Kidney epithelial cell (primary cell): Measurements from ENCODE around the gene NAAA. TPM values are rescaled to one million over a fixed set of nuclear protein-coding genes. Genes with fewer than 3 reads are reported as not detected.
"Not testable (repeated sequence)": the region's sequence is repeated elsewhere in the genome, so short reads cannot be mapped to it uniquely, and the experiment has no call there.

Experiments
- DNase-seq: peaks from one replicate; pipeline ENCODE4 v3.0.0-alpha.2; 2010; ENCODE audit warnings: low read depth
- H3K27me3 ChIP-seq: 2 replicates; pipeline ENCODE4 v1.6.0; 2011; ENCODE audit warnings: low read length; ENCODE audit not compliant: control insufficient read depth, insufficient read depth
- H3K36me3 ChIP-seq: 2 replicates; pipeline ENCODE4 v1.5.1; 2011; ENCODE audit warnings: low read length; ENCODE audit not compliant: control insufficient read depth, insufficient read depth
- H3K4me3 ChIP-seq: 2 replicates; pipeline ENCODE4 v1.5.1; 2011; ENCODE audit warnings: low read depth, mild to moderate bottlenecking, control low read depth, low read length
- total RNA-seq: library from RNA; depleted of rRNA; stranded (reverse); fragments of >200 nt; gene quantifications from 2 replicates; pipeline ENCODE4 v1.2.3, GENCODE V29; 2015
- TF ChIP-seq, protein P1 (sequence below): IDR thresholded peaks from 2 replicates; pipeline ENCODE4 v1.5.1; 2011; ENCODE audit warnings: mild to moderate bottlenecking, moderate library complexity, low read length, control low read depth, inconsistent platforms; ENCODE audit not compliant: insufficient read depth, poor library complexity, severe bottlenecking

The NAAA gene
- total RNA-seq, 1 donor from 2014 or later, result 13.2 TPM

DNA sequence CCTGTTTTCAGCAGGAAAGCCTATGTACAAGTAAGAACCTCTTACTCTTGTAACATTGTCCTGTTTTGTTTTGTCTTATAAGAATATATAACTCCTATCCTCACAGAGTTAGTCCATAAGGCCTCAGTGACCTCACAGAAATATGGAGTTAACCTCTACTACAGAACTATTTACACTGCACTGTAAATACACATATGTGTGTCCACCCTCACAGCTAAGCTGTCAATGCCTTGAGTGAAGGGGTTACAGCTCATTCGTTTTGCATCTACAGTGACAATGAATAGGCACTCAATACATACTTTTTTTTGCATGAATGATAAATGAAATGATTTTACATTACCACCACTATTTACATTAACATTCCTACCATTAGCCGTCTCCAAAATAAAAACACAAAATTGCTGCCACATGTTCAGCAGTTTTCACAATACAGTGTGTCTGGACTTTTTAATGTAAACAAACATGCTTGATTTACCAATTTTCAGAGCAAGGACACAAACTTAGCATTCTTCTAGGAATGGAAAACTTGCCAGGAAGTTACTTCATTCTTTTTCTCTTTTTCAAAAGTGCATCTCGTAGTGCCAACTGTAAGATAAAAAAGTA lies 9.5 kb upstream of the NAAA start:
- no peak overlapping the region for H3K4me3 ChIP-seq
- TF ChIP-seq, protein P1, sequence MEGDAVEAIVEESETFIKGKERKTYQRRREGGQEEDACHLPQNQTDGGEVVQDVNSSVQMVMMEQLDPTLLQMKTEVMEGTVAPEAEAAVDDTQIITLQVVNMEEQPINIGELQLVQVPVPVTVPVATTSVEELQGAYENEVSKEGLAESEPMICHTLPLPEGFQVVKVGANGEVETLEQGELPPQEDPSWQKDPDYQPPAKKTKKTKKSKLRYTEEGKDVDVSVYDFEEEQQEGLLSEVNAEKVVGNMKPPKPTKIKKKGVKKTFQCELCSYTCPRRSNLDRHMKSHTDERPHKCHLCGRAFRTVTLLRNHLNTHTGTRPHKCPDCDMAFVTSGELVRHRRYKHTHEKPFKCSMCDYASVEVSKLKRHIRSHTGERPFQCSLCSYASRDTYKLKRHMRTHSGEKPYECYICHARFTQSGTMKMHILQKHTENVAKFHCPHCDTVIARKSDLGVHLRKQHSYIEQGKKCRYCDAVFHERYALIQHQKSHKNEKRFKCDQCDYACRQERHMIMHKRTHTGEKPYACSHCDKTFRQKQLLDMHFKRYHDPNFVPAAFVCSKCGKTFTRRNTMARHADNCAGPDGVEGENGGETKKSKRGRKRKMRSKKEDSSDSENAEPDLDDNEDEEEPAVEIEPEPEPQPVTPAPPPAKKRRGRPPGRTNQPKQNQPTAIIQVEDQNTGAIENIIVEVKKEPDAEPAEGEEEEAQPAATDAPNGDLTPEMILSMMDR, result no peak
- DNase-seq, result no peak
- H3K27me3 ChIP-seq, result no peaks in the 10 kb centered on the region
- no peaks in the 10 kb centered on the region for H3K36me3 ChIP-seq

DNA sequence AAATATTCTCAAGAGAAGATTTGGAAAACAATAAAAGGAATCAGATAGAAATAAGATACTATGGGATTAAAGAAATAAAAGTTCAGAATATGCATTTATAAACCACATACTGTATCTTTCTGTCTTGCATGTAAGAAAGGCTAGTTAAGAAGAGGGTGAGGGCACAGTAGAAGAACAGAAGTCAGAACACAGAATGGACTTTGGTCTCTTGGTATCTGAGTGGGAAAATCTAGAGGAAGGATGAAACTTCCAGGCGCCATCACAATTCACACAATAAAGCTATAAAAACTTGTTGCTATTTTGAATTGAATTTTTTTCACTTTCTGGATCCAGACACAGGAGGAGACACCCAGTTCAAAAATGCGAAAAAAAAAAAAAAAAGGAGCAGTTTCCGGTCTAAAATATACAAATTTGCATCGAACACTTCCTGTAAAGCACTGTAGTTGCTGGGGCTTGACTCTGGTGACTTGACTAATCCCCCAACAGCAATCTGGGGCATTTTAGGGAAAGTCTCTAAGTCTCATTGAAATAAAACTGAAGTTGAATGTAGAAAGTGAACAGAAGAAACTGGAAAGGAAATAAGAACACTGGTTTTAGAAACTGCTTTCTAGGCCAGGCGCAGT lies 8.1 kb upstream of the NAAA start:
- Histone ChIP-seq H3K4me3 (no peak overlapping the region), H3K27me3 (no peaks in the 10 kb centered on the region), H3K36me3 (no peaks in the 10 kb centered on the region)
- DNase-seq, result no peak
- TF ChIP-seq, protein P1, result no peak

DNA sequence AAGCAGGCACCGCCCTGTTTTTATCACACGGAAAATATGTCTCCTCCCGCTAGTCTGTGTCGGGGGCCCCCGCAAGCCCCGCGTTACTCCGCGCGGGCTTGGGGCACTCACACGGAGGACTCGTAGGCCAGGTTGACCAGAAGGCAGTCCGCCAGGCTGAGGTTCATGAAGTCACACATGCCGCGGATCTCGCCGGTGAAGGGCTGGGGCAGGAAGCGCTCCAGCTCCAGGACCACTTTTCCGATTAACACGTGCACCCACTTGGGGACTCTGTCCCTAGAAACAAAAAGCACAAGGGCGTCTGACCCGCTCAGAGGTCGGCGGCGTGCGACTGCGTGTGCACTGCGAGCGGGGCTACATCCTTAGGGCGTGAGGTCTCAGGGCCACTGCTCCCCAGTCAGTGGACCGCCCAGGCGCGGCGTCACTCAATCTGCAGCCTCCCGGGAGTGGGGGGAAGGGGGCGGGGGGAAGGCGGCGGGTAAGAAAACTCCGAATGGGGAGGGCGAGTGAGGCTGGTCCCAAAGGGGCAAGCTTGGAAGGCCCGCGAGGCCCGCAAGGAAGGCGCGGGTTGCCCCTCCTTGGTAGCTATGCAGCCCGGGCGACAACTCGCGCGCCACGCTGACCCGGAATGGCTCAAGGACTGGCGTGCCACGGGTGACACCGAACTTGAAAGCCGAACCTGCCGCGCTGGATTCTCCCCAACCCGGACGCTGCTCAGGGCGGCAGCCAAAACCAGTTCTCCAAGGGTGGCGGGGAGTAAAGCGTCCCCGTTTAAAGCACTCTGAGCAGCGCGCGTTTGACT lies 722 bp downstream of the NAAA start:
- TF ChIP-seq, protein P1, result no peak

DNA sequence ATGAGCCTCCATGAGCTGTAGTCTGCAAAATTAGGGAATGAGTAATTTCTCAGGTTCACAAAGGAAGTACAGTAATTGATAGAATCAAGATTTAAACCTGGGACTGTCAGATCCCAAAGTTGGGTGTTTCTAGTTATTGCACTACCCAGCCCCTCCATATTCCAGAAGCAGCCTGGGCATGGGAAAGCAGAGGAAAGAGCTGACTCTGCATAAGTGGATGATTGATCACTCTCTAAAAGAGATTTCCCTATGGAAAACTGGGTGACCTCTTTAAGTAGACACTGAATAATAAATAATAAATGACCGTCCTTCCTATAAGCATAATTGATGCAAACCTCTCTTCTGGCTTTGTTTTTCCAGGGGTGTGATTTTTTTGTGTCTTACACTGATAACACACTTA lies 5.2 kb downstream of the NAAA start:
- Histone ChIP-seq H3K36me3 (no peaks in the 10 kb centered on the region), H3K4me3 (no peak overlapping the region), H3K27me3 (no peaks in the 10 kb centered on the region)
- TF ChIP-seq, protein P1, result no peak
- no peak for DNase-seq

More for the DNA sequence above, 722 bp downstream of the NAAA start:
- DNase-seq, result no peak
- Histone ChIP-seq H3K4me3 (peak overlapping the region; percentile 67), H3K27me3 (no peaks in the 10 kb centered on the region), H3K36me3 (no peaks in the 10 kb centered on the region)

DNA sequence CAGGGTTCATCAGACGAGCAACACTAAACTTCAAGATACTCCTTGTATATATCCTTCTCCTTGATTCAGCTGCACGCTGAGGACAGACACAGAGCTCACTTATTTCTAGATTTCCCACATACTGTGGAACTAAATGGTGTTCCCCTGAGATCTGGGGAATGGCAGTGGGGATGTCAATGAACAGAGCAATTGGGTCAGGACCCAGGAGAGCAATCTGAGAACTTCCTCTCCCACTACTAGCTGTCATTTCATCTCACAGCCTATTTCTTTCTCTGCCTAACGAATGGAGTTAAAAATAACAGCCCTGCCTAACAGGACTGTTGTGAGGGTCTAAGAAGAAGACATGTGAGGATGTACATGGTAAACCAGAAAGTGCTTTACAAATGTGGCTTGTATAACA lies 10.7 kb downstream of the NAAA start:
- no peaks in the 10 kb centered on the region for H3K36me3 ChIP-seq
- H3K4me3 ChIP-seq, result no peak overlapping the region
- no peaks in the 10 kb centered on the region for H3K27me3 ChIP-seq
- no peak for DNase-seq
- TF ChIP-seq, protein P1, result no peak

DNA sequence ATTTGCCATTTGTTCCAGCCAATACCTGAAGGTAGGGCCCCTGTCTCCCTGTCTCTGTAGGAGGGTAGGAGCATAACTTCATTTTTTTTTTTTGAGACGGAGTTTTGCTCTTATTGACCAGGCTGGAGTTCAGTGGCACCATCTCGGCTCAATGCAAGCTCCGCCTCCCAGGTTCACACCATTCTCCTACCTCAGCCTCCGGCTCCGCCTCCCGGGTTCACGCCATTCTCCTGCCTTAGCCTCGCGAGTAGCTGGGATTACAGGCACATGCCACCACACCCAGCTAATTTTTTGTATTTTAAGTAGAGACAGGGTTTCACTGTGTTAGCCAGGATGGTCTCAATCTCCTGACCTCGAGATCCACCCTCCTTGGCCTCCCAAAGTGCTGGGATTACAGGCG lies 15.9 kb downstream of the NAAA start:
- H3K4me3 ChIP-seq, H3K36me3 ChIP-seq, H3K27me3 ChIP-seq, DNase-seq: not testable (repeated sequence)
